Colon (tissue), 2 donors: ENCODE results near the gene ASPSCR1.
"Not testable (repeated sequence)": the region's sequence is repeated elsewhere in the genome, so short reads cannot be mapped to it uniquely, and the experiment has no call there.

ENCODE experiments used
- FAIRE-seq: peaks from 2 replicates; lab custom pipeline; 2012; peaks lifted over from hg19 to GRCh38; lab: Jason Lieb, UNC
- donor health status: control.
- donor health status: control.

The ASPSCR1 gene

GRCh38 chr17:81960130-81960958 lies 17.1 kb upstream of the ASPSCR1 start:
- FAIRE-seq: no peak

- FAIRE-seq: no peak
These were observed 16.3 kb upstream of the ASPSCR1 start, which contains the start of gene NOTUM for GRCh38 chr17:81961087-81961511. Gene NOTUM, minus strand, starts transcription at chr17:81961187. Its CDS starts 278 bp downstream, at chr17:81960909.

GRCh38 chr17:81961521-81962498 lies 15.6 kb upstream of the ASPSCR1 start:
- FAIRE-seq: no peak

GRCh38 chr17:81962499-81963441 lies 14.7 kb upstream of the ASPSCR1 start:
- no peak for FAIRE-seq

GRCh38 chr17:81964081-81964849 lies 13.2 kb upstream of the ASPSCR1 start:
- no peak for FAIRE-seq

GRCh38 chr17:81966343-81967243 lies 10.8 kb upstream of the ASPSCR1 start:
- no peak for FAIRE-seq

- FAIRE-seq: no peak
These were observed 10.2 kb upstream of the ASPSCR1 start for GRCh38 chr17:81967244-81967532.

- FAIRE-seq: no peak
These were observed 9.7 kb upstream of the ASPSCR1 start for GRCh38 chr17:81967533-81968395.

- FAIRE-seq: no peak
These were observed 9.1 kb upstream of the ASPSCR1 start for GRCh38 chr17:81968396-81968745.

GRCh38 chr17:81968850-81969812 lies 8.3 kb upstream of the ASPSCR1 start:
- no peak for FAIRE-seq

GRCh38 chr17:81973432-81973831 lies 4.0 kb upstream of the ASPSCR1 start:
- no peak for FAIRE-seq

- FAIRE-seq: no peak
These were observed 858 bp upstream of the ASPSCR1 start for GRCh38 chr17:81976332-81977210.

- no peak for FAIRE-seq
These were observed 1.3 kb downstream of the ASPSCR1 start for GRCh38 chr17:81978524-81979298.

- FAIRE-seq: no peak
These were observed 2.7 kb downstream of the ASPSCR1 start for GRCh38 chr17:81980122-81980521.

- no peak for FAIRE-seq
These were observed 3.4 kb downstream of the ASPSCR1 start for GRCh38 chr17:81980707-81981343.

GRCh38 chr17:81981511-81981910 lies 4.1 kb downstream of the ASPSCR1 start:
- FAIRE-seq: not testable (repeated sequence)
